Measurements from ENCODE around the gene RNASEH2A. TPM values are rescaled to one million over a fixed set of nuclear protein-coding genes. Genes with fewer than 3 reads are reported as not detected.
"Not testable (repeated sequence)": the region's sequence is repeated elsewhere in the genome, so short reads cannot be mapped to it uniquely, and the experiment has no call there.

RNASEH2A gene
- total RNA-seq, 1 donor from 2014 or later, result 22.1 TPM

- Mint-ChIP-seq H3K27me3 (peaks cover 5% of the 10 kb centered on the region), H3K4me3 (no peak overlapping the region), H3K27ac (no peak overlapping the region), H3K9me3 (no peaks in the 10 kb centered on the region), H3K36me3 (ENCODE audit: low read depth) (peaks cover 7% of the 10 kb centered on the region), H3K4me1 (peaks cover 31% of the 10 kb centered on the region)
- ATAC-seq (ENCODE audit: low read depth) (no peak), DNase-seq (no peak)
- intact Hi-C loops (cut with micrococcal nuclease), result no loop called here
- ChIA-PET POLR2A (interaction anchor here (0.6 to 0.8 kb wide), 3 partner anchors 11 to 879 kb away, joined by 5 to 11 read pairs (median 10); partner anchors contain the start of gene ZNF700), CTCF (interaction anchor here (1.0 kb wide), 1 partner anchor 43 kb away, joined by 3 read pairs; no protein-coding TSS in a partner anchor)
- TF ChIP-seq CTCF (IDR thresholded peaks at IDR 0.05), result no peak
Observed at GRCh38 chr19:12804051-12804450, 2.3 kb upstream of the RNASEH2A start.

GRCh38 chr19:12815088-12815487 is 8.7 kb downstream of the RNASEH2A start:
- POLR2A ChIA-PET, result no interaction called here

GRCh38 chr19:12817188-12817587 is 10.8 kb downstream of the RNASEH2A start:
- DNase-seq; intact Hi-C loops (cut with micrococcal nuclease); H3K4me1 Mint-ChIP-seq; CTCF ChIA-PET; H3K4me3 Mint-ChIP-seq; H3K27me3 Mint-ChIP-seq; H3K9me3 Mint-ChIP-seq; ATAC-seq (ENCODE audit: low read depth); H3K27ac Mint-ChIP-seq: not testable (repeated sequence)
- peaks cover 23% of the 10 kb centered on the region for H3K36me3 Mint-ChIP-seq (ENCODE audit: low read depth)
- POLR2A ChIA-PET, result interaction anchor here (0.7 kb wide), 1 partner anchor 125 kb away, joined by 6 read pairs; no protein-coding TSS in a partner anchor

More at GRCh38 chr19:12815088-12815487, 8.7 kb downstream of the RNASEH2A start:
- peaks cover 23% of the 10 kb centered on the region for H3K36me3 Mint-ChIP-seq (ENCODE audit: low read depth)
- no peaks in the 10 kb centered on the region for H3K4me1 Mint-ChIP-seq
- CTCF ChIA-PET, result interaction anchor here (0.9 kb wide), 1 partner anchor 55 kb away, joined by 3 read pairs; no protein-coding TSS in a partner anchor
- TF ChIP-seq CTCF (IDR thresholded peaks at IDR 0.05), result no peak
- no peak for DNase-seq
- H3K4me3 Mint-ChIP-seq, result no peak overlapping the region
- no peak overlapping the region for H3K27ac Mint-ChIP-seq
- intact Hi-C loops (cut with micrococcal nuclease), result no loop called here
- ATAC-seq (ENCODE audit: low read depth), result no peak
- no peaks in the 10 kb centered on the region for H3K9me3 Mint-ChIP-seq
- H3K27me3 Mint-ChIP-seq, result no peaks in the 10 kb centered on the region

- H3K27ac Mint-ChIP-seq; ATAC-seq (ENCODE audit: low read depth); H3K9me3 Mint-ChIP-seq; CTCF ChIA-PET; H3K4me3 Mint-ChIP-seq; H3K4me1 Mint-ChIP-seq; DNase-seq; intact Hi-C loops (cut with micrococcal nuclease); POLR2A ChIA-PET; H3K27me3 Mint-ChIP-seq: not testable (repeated sequence)
- H3K36me3 Mint-ChIP-seq (ENCODE audit: low read depth), result peaks cover 19% of the 10 kb centered on the region
Observed at GRCh38 chr19:12817810-12818209, 11.4 kb downstream of the RNASEH2A start.

- no peak overlapping the region for H3K27ac Mint-ChIP-seq
- ATAC-seq (ENCODE audit: low read depth) (no peak), DNase-seq (no peak)
- ChIA-PET CTCF (no interaction called here), POLR2A (no interaction called here)
- no peak for TF ChIP-seq CTCF (IDR thresholded peaks at IDR 0.05)
- H3K9me3 Mint-ChIP-seq, result peaks cover 3% of the 10 kb centered on the region
- H3K4me3 Mint-ChIP-seq, result no peak overlapping the region
- H3K4me1 Mint-ChIP-seq, result peaks cover 6% of the 10 kb centered on the region
- H3K36me3 Mint-ChIP-seq (ENCODE audit: low read depth), result no peaks in the 10 kb centered on the region
- H3K27me3 Mint-ChIP-seq, result peaks cover 23% of the 10 kb centered on the region
- intact Hi-C loops (cut with micrococcal nuclease), result no loop called here
Observed at GRCh38 chr19:12821761-12822160, 15.4 kb downstream of the RNASEH2A start.

GRCh38 chr19:12825254-12826131 is 19.1 kb downstream of the RNASEH2A start:
- intact Hi-C loops (cut with micrococcal nuclease), result no loop called here
- no peak for DNase-seq
- Mint-ChIP-seq H3K9me3 (peaks cover 3% of the 10 kb centered on the region), H3K27me3 (peaks cover 47% of the 10 kb centered on the region), H3K27ac (no peak overlapping the region), H3K36me3 (ENCODE audit: low read depth) (no peaks in the 10 kb centered on the region), H3K4me1 (peaks cover 8% of the 10 kb centered on the region), H3K4me3 (no peak overlapping the region)
- ATAC-seq (ENCODE audit: low read depth), result peak; percentile 37
- CTCF ChIA-PET, result interaction anchor here (0.6 kb wide), 1 partner anchor 97 kb away, joined by 3 read pairs; no protein-coding TSS in a partner anchor
- POLR2A ChIA-PET, result interaction anchor here (0.8 to 1.4 kb wide), 3 partner anchors 29 to 91 kb away, joined by 3 to 8 read pairs (median 4); partner anchors contain the start of genes DNASE2 and TRIR
- TF ChIP-seq CTCF (IDR thresholded peaks at IDR 0.05), result no peak
